ENCODE data around the gene MS4A4E. TPM values are rescaled to one million over a fixed set of nuclear protein-coding genes. Genes with fewer than 3 reads are reported as not detected.

Gene MS4A4E
- total RNA-seq, 1 donor = not detected

DNA sequence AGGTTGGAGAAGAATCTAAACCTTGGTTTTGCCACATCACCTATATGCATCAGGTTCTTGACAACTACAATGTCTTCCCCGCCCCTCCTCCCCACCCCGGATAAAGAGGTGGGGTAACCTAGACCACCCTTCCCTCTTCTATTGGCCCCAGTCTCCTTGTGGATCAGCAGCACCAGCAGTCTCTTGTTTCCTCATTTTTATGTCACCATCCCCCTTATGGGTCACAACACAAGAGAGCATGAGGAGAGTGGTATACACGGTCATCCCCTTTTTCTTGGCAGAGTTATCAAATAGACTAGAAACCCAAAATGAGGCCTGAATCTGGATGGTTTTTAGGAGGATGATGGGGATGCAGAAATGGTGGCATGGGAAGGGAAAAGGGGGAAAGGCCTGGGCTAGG lies 1.2 kb downstream of the MS4A4E start:
- Histone ChIP-seq H4K20me1 (ENCODE audit: insufficient read depth, low read length) (no peaks in the 10 kb centered on the region), H3K79me2 (ENCODE audit: insufficient read depth, low read length) (no peaks in the 10 kb centered on the region), H3K4me2 (ENCODE audit: insufficient read depth, low read length) (no peak overlapping the region), H3K27me3 (ENCODE audit: insufficient read depth, low read length) (no peaks in the 10 kb centered on the region), H3K4me1 (ENCODE audit: insufficient read depth, low read length) (no peaks in the 10 kb centered on the region), H3K4me3 (ENCODE audit: insufficient read depth, low read length) (no peak overlapping the region), H3K9me3 (ENCODE audit: low read depth, low read length) (no peaks in the 10 kb centered on the region), H3K27ac (ENCODE audit: low read depth, low read length) (no peak overlapping the region), H3K36me3 (ENCODE audit: insufficient read depth, low read length) (no peaks in the 10 kb centered on the region), H2AFZ (ENCODE audit: low read length) (no peak overlapping the region)
- TF ChIP-seq, protein P1, sequence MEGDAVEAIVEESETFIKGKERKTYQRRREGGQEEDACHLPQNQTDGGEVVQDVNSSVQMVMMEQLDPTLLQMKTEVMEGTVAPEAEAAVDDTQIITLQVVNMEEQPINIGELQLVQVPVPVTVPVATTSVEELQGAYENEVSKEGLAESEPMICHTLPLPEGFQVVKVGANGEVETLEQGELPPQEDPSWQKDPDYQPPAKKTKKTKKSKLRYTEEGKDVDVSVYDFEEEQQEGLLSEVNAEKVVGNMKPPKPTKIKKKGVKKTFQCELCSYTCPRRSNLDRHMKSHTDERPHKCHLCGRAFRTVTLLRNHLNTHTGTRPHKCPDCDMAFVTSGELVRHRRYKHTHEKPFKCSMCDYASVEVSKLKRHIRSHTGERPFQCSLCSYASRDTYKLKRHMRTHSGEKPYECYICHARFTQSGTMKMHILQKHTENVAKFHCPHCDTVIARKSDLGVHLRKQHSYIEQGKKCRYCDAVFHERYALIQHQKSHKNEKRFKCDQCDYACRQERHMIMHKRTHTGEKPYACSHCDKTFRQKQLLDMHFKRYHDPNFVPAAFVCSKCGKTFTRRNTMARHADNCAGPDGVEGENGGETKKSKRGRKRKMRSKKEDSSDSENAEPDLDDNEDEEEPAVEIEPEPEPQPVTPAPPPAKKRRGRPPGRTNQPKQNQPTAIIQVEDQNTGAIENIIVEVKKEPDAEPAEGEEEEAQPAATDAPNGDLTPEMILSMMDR (IDR thresholded peaks at IDR 0.05; ENCODE audit: extremely low read depth, low read depth, low read length) = no peak
- DNase-seq (ENCODE audit: insufficient read length, low spot score, missing footprints) = no peak

DNA sequence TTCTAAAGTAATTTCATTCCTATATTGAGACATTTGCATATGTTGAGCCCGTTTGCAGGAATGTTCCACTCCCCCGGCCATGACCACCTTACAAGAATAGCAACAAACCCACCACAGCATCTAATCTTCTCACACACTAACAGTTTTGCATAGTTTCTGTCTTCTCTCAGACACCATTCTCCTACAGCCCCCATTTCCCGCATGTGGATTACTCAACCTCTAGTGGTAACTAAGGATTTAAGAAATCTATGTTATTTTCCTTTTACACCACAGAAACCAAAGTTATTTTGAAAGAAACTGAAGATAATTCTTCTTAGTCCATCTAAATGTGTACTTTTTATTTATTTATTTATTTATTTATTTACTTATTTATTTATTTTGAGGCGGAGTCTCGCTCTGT lies 2.3 kb downstream of the MS4A4E start:
- TF ChIP-seq, protein P1 (IDR thresholded peaks at IDR 0.05; ENCODE audit: extremely low read depth, low read depth, low read length) = no peak
- no peak for DNase-seq (ENCODE audit: insufficient read length, low spot score, missing footprints)
- Histone ChIP-seq H3K36me3 (ENCODE audit: insufficient read depth, low read length) (no peaks in the 10 kb centered on the region), H4K20me1 (ENCODE audit: insufficient read depth, low read length) (no peaks in the 10 kb centered on the region), H3K4me1 (ENCODE audit: insufficient read depth, low read length) (no peaks in the 10 kb centered on the region), H3K9me3 (ENCODE audit: low read depth, low read length) (no peaks in the 10 kb centered on the region), H3K4me2 (ENCODE audit: insufficient read depth, low read length) (no peak overlapping the region), H3K27me3 (ENCODE audit: insufficient read depth, low read length) (no peaks in the 10 kb centered on the region), H3K79me2 (ENCODE audit: insufficient read depth, low read length) (no peaks in the 10 kb centered on the region), H3K4me3 (ENCODE audit: insufficient read depth, low read length) (no peak overlapping the region), H3K27ac (ENCODE audit: low read depth, low read length) (no peak overlapping the region), H2AFZ (ENCODE audit: low read length) (no peak overlapping the region)

DNA sequence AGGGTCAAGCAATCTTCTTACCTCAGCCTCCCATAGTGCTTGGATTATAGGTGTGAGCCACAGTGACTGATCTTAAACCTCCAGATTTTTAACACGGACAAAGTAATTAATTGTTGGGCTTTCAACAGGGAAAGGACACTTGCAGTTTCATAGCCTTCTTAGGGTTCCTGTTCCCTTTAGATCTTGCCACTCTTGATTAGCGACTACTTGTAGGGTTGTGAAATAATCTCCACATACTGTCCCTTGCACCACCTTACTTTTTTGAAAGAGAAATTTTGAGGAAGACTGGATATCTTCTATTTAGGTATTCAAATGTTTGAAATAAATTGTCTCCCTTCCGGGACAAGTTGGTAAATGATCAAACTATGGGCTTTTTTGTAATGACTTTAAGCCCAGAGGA lies 7.6 kb downstream of the MS4A4E start:
- Histone ChIP-seq H3K79me2 (ENCODE audit: insufficient read depth, low read length) (no peaks in the 10 kb centered on the region), H4K20me1 (ENCODE audit: insufficient read depth, low read length) (no peaks in the 10 kb centered on the region), H3K27me3 (ENCODE audit: insufficient read depth, low read length) (no peaks in the 10 kb centered on the region), H2AFZ (ENCODE audit: low read length) (no peak overlapping the region), H3K4me3 (ENCODE audit: insufficient read depth, low read length) (no peak overlapping the region), H3K36me3 (ENCODE audit: insufficient read depth, low read length) (no peaks in the 10 kb centered on the region), H3K4me2 (ENCODE audit: insufficient read depth, low read length) (no peak overlapping the region), H3K4me1 (ENCODE audit: insufficient read depth, low read length) (no peaks in the 10 kb centered on the region), H3K27ac (ENCODE audit: low read depth, low read length) (no peak overlapping the region), H3K9me3 (ENCODE audit: low read depth, low read length) (no peaks in the 10 kb centered on the region)
- TF ChIP-seq, protein P1 (IDR thresholded peaks at IDR 0.05; ENCODE audit: extremely low read depth, low read depth, low read length) = no peak
- no peak for DNase-seq (ENCODE audit: insufficient read length, low spot score, missing footprints)

DNA sequence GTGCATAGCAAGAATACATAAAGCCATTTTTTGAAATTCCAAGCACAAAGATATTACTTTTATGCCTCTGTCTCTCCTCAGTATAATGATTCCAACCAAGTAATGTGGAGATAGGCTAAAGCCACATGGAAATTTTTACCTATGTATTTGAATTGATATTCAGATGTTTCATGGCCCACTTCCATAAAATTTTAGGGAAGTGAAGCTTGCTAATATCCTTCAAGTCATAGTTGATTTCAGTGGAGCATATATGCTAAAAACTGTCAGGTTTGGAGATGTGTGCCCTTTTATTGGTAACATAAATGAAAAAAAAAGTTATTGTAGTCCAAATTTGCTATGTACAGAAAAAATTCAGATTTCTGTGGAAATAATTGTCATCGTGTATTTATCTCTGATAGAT lies 12.3 kb downstream of the MS4A4E start:
- Histone ChIP-seq H3K4me1 (ENCODE audit: insufficient read depth, low read length) (no peaks in the 10 kb centered on the region), H3K4me2 (ENCODE audit: insufficient read depth, low read length) (no peak overlapping the region), H2AFZ (ENCODE audit: low read length) (no peak overlapping the region), H3K9me3 (ENCODE audit: low read depth, low read length) (no peaks in the 10 kb centered on the region), H3K79me2 (ENCODE audit: insufficient read depth, low read length) (no peaks in the 10 kb centered on the region), H3K27ac (ENCODE audit: low read depth, low read length) (no peak overlapping the region), H3K4me3 (ENCODE audit: insufficient read depth, low read length) (no peak overlapping the region), H3K27me3 (ENCODE audit: insufficient read depth, low read length) (no peaks in the 10 kb centered on the region), H4K20me1 (ENCODE audit: insufficient read depth, low read length) (no peaks in the 10 kb centered on the region), H3K36me3 (ENCODE audit: insufficient read depth, low read length) (no peaks in the 10 kb centered on the region)
- DNase-seq (ENCODE audit: insufficient read length, low spot score, missing footprints) = no peak
- TF ChIP-seq, protein P1 (IDR thresholded peaks at IDR 0.05; ENCODE audit: extremely low read depth, low read depth, low read length) = no peak
